Keratinocyte (primary cell): ENCODE measurements around the gene NDUFV1. TPM values are rescaled to one million over a fixed set of nuclear protein-coding genes. Genes with fewer than 3 reads are reported as not detected.

Source experiments
- DNase-seq: peaks from one replicate; pipeline ENCODE4 v3.0.0-alpha.2; 2011; ENCODE audit warnings: low read depth, missing footprints, low spot score
- FAIRE-seq: peaks from 2 replicates; lab custom pipeline; 2011; peaks lifted over from hg19 to GRCh38; lab: Jason Lieb, UNC
- H2AFZ ChIP-seq: 2 replicates; pipeline ENCODE4 v1.6.0; 2012; ENCODE audit warnings: low read length, control low read depth, inconsistent platforms; ENCODE audit not compliant: control insufficient read depth
- H3K27ac ChIP-seq: 2 replicates; pipeline ENCODE4 v1.5.1; 2011; ENCODE audit warnings: low read length; ENCODE audit not compliant: control insufficient read depth, insufficient read depth
- H3K27me3 ChIP-seq: 3 replicates; pipeline ENCODE4 v1.6.0; 2011; ENCODE audit warnings: low read length; ENCODE audit not compliant: control insufficient read depth, insufficient read depth; ENCODE audit errors: extremely low read depth
- H3K36me3 ChIP-seq, 2 experiments: 2 replicates in 1 of 2; 3 replicates in 1 of 2; pipeline ENCODE4 v1.5.1; 2011; ENCODE audit warnings: low read length in 2 of 2, mild to moderate bottlenecking in 1 of 2; ENCODE audit not compliant: control insufficient read depth in 2 of 2, insufficient read depth in 2 of 2; ENCODE audit errors: extremely low read depth in 1 of 2
- H3K4me1 ChIP-seq: 3 replicates; pipeline ENCODE4 v1.5.1; 2011; ENCODE audit warnings: low read length; ENCODE audit not compliant: control insufficient read depth, insufficient read depth; ENCODE audit errors: extremely low read depth
- H3K4me2 ChIP-seq: 3 replicates; pipeline ENCODE4 v1.6.0; 2011; ENCODE audit warnings: low read depth, low read length; ENCODE audit not compliant: control insufficient read depth, insufficient read depth; ENCODE audit errors: extremely low read depth
- H3K4me3 ChIP-seq, 3 experiments: fragments of 200-600 bp in 1 of 3; sonication (generic) in 1 of 3; 2 replicates in 2 of 3; 3 replicates in 1 of 3; pipeline ENCODE4 v1.5.1; 2011 to 2016; ENCODE audit warnings: low read length in 3 of 3, mild to moderate bottlenecking in 3 of 3, control low read depth in 2 of 3, inconsistent platforms in 1 of 3, low read depth in 1 of 3, mixed read lengths in 1 of 3, mixed run types in 1 of 3, moderate library complexity in 1 of 3; ENCODE audit not compliant: control insufficient read depth in 2 of 3, insufficient read depth in 2 of 3; ENCODE audit errors: extremely low read depth in 1 of 3
- H3K79me2 ChIP-seq: 2 replicates; pipeline ENCODE4 v1.6.0; 2012; ENCODE audit warnings: low read length; ENCODE audit not compliant: control insufficient read depth, insufficient read depth
- H3K9ac ChIP-seq: 3 replicates; pipeline ENCODE4 v1.6.0; 2011; ENCODE audit warnings: low read length; ENCODE audit not compliant: control insufficient read depth, insufficient read depth; ENCODE audit errors: extremely low read depth
- H3K9me1 ChIP-seq: 3 replicates; pipeline ENCODE4 v1.6.0; 2011; ENCODE audit warnings: low read length; ENCODE audit not compliant: control insufficient read depth, insufficient read depth; ENCODE audit errors: extremely low read depth
- H3K9me3 ChIP-seq: 2 replicates; pipeline ENCODE4 v1.5.1; 2012; ENCODE audit warnings: low read depth, low read length; ENCODE audit not compliant: control insufficient read depth
- H4K20me1 ChIP-seq: 3 replicates; pipeline ENCODE4 v1.6.0; 2011; ENCODE audit warnings: low read length; ENCODE audit not compliant: control insufficient read depth, insufficient read depth; ENCODE audit errors: extremely low read depth
- CTCF ChIP-seq, 3 experiments: IDR thresholded peaks in 1 of 3; conservative IDR thresholded peaks in 1 of 3; optimal IDR thresholded peaks in 1 of 3; 2 replicates in 2 of 3; 3 replicates in 1 of 3; pipeline versions ENCODE3 to v1.5.1; 2011; ENCODE audit warnings: low read length in 3 of 3, mild to moderate bottlenecking in 3 of 3, moderate library complexity in 2 of 3, control low read depth in 1 of 3, inconsistent platforms in 1 of 3; ENCODE audit not compliant: insufficient read depth in 2 of 3; ENCODE audit errors: extremely low read depth in 1 of 3
- EZH2 ChIP-seq: IDR thresholded peaks from one replicate; pipeline ENCODE4 v1.6.1; 2012; ENCODE audit warnings: inconsistent platforms, mild to moderate bottlenecking, low read length, moderate library complexity
- dilution Hi-C: fragments of 300-500 bp; cut with MboI; formaldehyde crosslinking; loops from one replicate; pipeline ENCODE4 v1.7.0; 2020; ENCODE audit warnings: low sequenced_read_pairs; ENCODE audit not compliant: extremely low pct_ligation_motif_present
- polyA plus RNA-seq, 5 experiments: library from polyadenylated mRNA; depleted of rRNA in 3 of 5; stranded (reverse) in 3 of 5; stranded (forward) in 1 of 5; unstranded in 1 of 5; fragments of >200 nt; gene quantifications; 1 replicate in 1 of 5; 2 replicates in 3 of 5; 3 replicates in 1 of 5; pipeline versions ENCODE4 v1.2.1 to v1.2.3, GENCODE V29; 2011 to 2012; ENCODE audit warnings: missing spikeins in 2 of 5, low read depth in 1 of 5, low replicate concordance in 1 of 5

The NDUFV1 gene
- polyA plus RNA-seq, 1 donor (not counting 4 experiments of a cell fraction or from before 2014, with no cell fraction given) = 102 TPM

GRCh38 chr11:67641338-67642172 is 34.8 kb downstream of the NDUFV1 start:
- Histone ChIP-seq H2AFZ (no peak overlapping the region), H3K4me3 (no peak overlapping the region), H3K9me3 (no peaks in the 10 kb centered on the region), H3K4me2 (no peak overlapping the region), H4K20me1 (no peaks in the 10 kb centered on the region), H3K79me2 (no peaks in the 10 kb centered on the region), H3K36me3 (no peaks in the 10 kb centered on the region), H3K27ac (no peak overlapping the region), H3K9ac (no peak overlapping the region), H3K27me3 (peaks cover 11% of the 10 kb centered on the region), H3K9me1 (no peaks in the 10 kb centered on the region), H3K4me1 (peaks cover 3% of the 10 kb centered on the region)
- no peak for TF ChIP-seq CTCF (optimal IDR thresholded peaks at IDR 0.05 in 1 of 3, IDR thresholded peaks at IDR 0.05 in 1 of 3, conservative IDR thresholded peaks at IDR 0.05 in 1 of 3; ENCODE audit: extremely low read depth in 1 of 3, insufficient read depth in 2 of 3, low read length in 3 of 3)
- TF ChIP-seq EZH2 = no peak
- DNase-seq (no peak), FAIRE-seq (no peak)
- dilution Hi-C loops = no loop called here

DNA sequence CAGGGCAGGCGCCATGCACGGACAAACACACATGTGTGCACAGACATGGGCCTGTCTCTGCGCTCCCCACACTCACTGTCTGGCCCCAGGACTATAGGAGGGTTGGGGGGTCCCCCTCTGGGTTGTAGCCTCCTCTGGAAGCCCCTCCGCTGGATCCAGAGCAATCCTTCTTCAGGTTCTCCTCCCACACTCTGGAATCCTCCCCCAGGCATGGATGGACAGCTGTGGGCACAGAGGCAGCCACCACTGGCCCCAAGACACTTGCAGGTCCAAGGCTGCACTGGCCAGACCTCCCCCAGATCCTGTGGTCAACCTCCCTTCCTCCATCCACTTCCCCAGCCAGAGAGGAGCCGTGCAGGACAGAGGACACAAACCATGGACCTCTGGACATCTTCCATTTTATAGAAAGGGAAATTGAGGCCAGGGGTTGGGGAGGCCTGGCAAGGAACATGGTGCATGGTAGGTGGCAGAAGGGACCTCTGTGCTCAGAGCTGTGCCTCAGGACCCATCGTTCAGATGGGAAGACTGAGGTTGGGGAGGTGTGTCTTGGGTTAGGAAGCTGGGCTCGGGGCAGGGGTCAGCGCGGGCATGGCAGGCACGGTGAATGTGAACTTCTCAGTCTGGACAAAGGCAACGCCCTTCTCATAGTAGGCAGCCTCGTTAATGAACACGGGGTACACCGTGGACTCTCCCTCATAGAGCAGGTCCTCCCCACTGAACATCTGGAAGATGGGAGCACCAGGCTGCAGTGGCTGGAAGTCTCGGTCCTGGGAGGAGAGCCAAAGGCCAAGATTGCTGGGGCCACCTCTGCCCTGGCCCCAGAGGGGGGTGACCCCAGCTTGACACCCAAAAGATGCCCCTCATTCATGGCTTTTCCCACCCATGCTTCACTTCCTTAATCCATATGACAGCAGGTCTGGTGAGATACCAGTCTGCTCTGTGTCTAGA is 35.7 kb downstream of the NDUFV1 start:
- Histone ChIP-seq H3K9me1 (no peaks in the 10 kb centered on the region), H3K4me3 (no peak overlapping the region), H3K27me3 (peaks cover 11% of the 10 kb centered on the region), H3K79me2 (no peaks in the 10 kb centered on the region), H4K20me1 (no peaks in the 10 kb centered on the region), H3K4me2 (no peak overlapping the region), H3K9me3 (no peaks in the 10 kb centered on the region), H3K4me1 (no peaks in the 10 kb centered on the region), H3K9ac (no peak overlapping the region), H3K36me3 (no peaks in the 10 kb centered on the region), H3K27ac (no peak overlapping the region), H2AFZ (no peak overlapping the region)
- TF ChIP-seq CTCF (optimal IDR thresholded peaks at IDR 0.05 in 1 of 3, IDR thresholded peaks at IDR 0.05 in 1 of 3, conservative IDR thresholded peaks at IDR 0.05 in 1 of 3; ENCODE audit: extremely low read depth in 1 of 3, insufficient read depth in 2 of 3, low read length in 3 of 3) (no peak), EZH2 (no peak)
- dilution Hi-C loops = no loop called here
- FAIRE-seq (no peak), DNase-seq (no peak)
